SU-DHL-6 (cell line): Measurements from ENCODE around the gene NANOS1.

Experiments used
- H2AFZ ChIP-seq: fragments of 200-600 bp; sonication (generic); 2 replicates; pipeline ENCODE4 v1.6.1; 2014; ENCODE audit warnings: low read depth, mild to moderate bottlenecking, moderate library complexity, mixed read lengths, antibody characterized with exemption, low read length; ENCODE audit not compliant: severe bottlenecking
- H3F3A ChIP-seq: fragments of 200-600 bp; shearing (Covaris generic); 2 replicates; pipeline ENCODE4 v1.6.0; 2016; ENCODE audit warnings: antibody characterized with exemption, mild to moderate bottlenecking; ENCODE audit not compliant: insufficient read depth
- H3K27ac ChIP-seq: fragments of 200-600 bp; sonication (generic); 2 replicates; pipeline ENCODE4 v1.5.1; 2016; ENCODE audit warnings: low read depth, mild to moderate bottlenecking, low read length, moderate library complexity, mixed read lengths
- H3K27me3 ChIP-seq: fragments of 200-600 bp; sonication (generic), shearing (Covaris generic); 2 replicates; pipeline ENCODE4 v1.6.0; 2014; ENCODE audit warnings: mild to moderate bottlenecking, low read length
- H3K36me3 ChIP-seq: fragments of 200-600 bp; sonication (generic); 2 replicates; pipeline ENCODE4 v1.6.1; 2014; ENCODE audit warnings: mild to moderate bottlenecking, low read length, mixed read lengths
- H3K4me2 ChIP-seq: fragments of 300-600, 200-600 bp; shearing (Covaris generic), sonication (generic); 2 replicates; pipeline ENCODE4 v1.6.0; 2014; ENCODE audit warnings: low read length, low read depth, mild to moderate bottlenecking; ENCODE audit not compliant: poor library complexity, severe bottlenecking
- H3K4me3 ChIP-seq: fragments of 200-600 bp; sonication (generic); 2 replicates; pipeline ENCODE4 v1.5.1; 2014; ENCODE audit warnings: antibody characterized with exemption, low read length, mild to moderate bottlenecking, mixed read lengths; ENCODE audit not compliant: insufficient read depth, poor library complexity, severe bottlenecking
- H3K79me2 ChIP-seq: fragments of 200-600 bp; sonication (generic); 2 replicates; pipeline ENCODE4 v1.6.1; 2014; ENCODE audit warnings: mild to moderate bottlenecking, low read length, moderate library complexity; ENCODE audit not compliant: insufficient read depth
- H3K9ac ChIP-seq: fragments of 200-600 bp; sonication (generic); 2 replicates; pipeline ENCODE4 v1.7.0; 2014; ENCODE audit warnings: mild to moderate bottlenecking, low read length
- H3K9me2 ChIP-seq: fragments of 200-600 bp; sonication (generic); replicated peaks from 2 replicates; pipeline ENCODE4 v1.6.1; 2014; ENCODE audit warnings: low read length; ENCODE audit not compliant: insufficient read depth
- H3K9me3 ChIP-seq: fragments of 200-600 bp; sonication (generic); 2 replicates; pipeline ENCODE4 v1.6.1; 2014; ENCODE audit warnings: low read length, mixed read lengths; ENCODE audit not compliant: insufficient read depth
- H4K20me1 ChIP-seq: fragments of 200-600 bp; sonication (generic); 2 replicates; pipeline ENCODE4 v1.6.1; 2014; ENCODE audit warnings: low read depth, mild to moderate bottlenecking, antibody characterized with exemption, low read length, moderate library complexity, mixed read lengths
- EZH2phosphoT487 ChIP-seq: fragments of 200-600 bp; sonication (generic), shearing (Covaris generic); conservative IDR thresholded peaks from 2 replicates; pipeline ENCODE4 v1.6.1; 2018; ENCODE audit warnings: mild to moderate bottlenecking, antibody characterized with exemption, low read length, moderate library complexity, mixed read lengths
- TF ChIP-seq, protein P1 (sequence below): fragments of 200-600 bp; sonication (generic); IDR thresholded peaks from one replicate; pipeline ENCODE4 v1.5.1; 2017; ENCODE audit warnings: antibody characterized with exemption, mild to moderate bottlenecking, low read length, moderate library complexity; ENCODE audit not compliant: insufficient read depth, poor library complexity, severe bottlenecking

NANOS1 gene

GRCh38 chr10:119059557-119059956, 30.0 kb downstream of the NANOS1 start:
- Histone ChIP-seq H3K79me2 (peaks cover 70% of the 10 kb centered on the region), H4K20me1 (peaks cover 34% of the 10 kb centered on the region), H2AFZ (no peak overlapping the region), H3K9me2 (no peaks in the 10 kb centered on the region), H3K27ac (no peak overlapping the region), H3K4me2 (no peak overlapping the region), H3K36me3 (peaks cover 87% of the 10 kb centered on the region), H3K27me3 (no peaks in the 10 kb centered on the region), H3K9ac (no peak overlapping the region), H3K4me3 (no peak overlapping the region), H3K9me3 (no peaks in the 10 kb centered on the region), H3F3A (peaks cover 23% of the 10 kb centered on the region)
- TF ChIP-seq, protein P1, sequence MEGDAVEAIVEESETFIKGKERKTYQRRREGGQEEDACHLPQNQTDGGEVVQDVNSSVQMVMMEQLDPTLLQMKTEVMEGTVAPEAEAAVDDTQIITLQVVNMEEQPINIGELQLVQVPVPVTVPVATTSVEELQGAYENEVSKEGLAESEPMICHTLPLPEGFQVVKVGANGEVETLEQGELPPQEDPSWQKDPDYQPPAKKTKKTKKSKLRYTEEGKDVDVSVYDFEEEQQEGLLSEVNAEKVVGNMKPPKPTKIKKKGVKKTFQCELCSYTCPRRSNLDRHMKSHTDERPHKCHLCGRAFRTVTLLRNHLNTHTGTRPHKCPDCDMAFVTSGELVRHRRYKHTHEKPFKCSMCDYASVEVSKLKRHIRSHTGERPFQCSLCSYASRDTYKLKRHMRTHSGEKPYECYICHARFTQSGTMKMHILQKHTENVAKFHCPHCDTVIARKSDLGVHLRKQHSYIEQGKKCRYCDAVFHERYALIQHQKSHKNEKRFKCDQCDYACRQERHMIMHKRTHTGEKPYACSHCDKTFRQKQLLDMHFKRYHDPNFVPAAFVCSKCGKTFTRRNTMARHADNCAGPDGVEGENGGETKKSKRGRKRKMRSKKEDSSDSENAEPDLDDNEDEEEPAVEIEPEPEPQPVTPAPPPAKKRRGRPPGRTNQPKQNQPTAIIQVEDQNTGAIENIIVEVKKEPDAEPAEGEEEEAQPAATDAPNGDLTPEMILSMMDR: no peak
- no peak for TF ChIP-seq EZH2phosphoT487

DNA sequence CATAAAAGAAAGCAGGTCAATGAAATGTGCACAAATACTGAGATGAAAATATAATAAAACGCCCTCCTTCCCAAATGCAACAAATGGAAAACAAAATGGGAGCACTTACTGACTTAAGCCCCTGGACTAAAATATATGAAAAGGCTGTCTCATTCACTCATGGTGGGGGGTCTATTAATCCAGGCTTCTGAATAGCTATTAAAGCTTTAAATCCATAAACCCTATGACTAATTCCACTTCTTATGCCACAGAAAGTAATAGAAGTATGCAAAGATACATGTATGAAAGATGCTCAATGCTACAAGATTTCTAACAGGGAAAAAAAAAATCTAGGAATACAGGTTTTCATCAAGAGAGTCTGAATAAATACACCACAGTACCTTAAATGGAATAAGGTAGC, 30.6 kb downstream of the NANOS1 start:
- TF ChIP-seq, protein P1: no peak
- TF ChIP-seq EZH2phosphoT487: no peak
- H3K4me2 ChIP-seq: no peak overlapping the region
- peaks cover 23% of the 10 kb centered on the region for H3F3A ChIP-seq
- H3K9ac ChIP-seq: no peak overlapping the region
- no peak overlapping the region for H2AFZ ChIP-seq
- H3K9me3 ChIP-seq: no peaks in the 10 kb centered on the region
- peaks cover 75% of the 10 kb centered on the region for H3K79me2 ChIP-seq
- peaks cover 87% of the 10 kb centered on the region for H3K36me3 ChIP-seq
- H3K9me2 ChIP-seq: no peaks in the 10 kb centered on the region
- H3K27ac ChIP-seq: no peak overlapping the region
- H3K27me3 ChIP-seq: no peaks in the 10 kb centered on the region
- H3K4me3 ChIP-seq: no peak overlapping the region
- H4K20me1 ChIP-seq: peaks cover 38% of the 10 kb centered on the region

DNA sequence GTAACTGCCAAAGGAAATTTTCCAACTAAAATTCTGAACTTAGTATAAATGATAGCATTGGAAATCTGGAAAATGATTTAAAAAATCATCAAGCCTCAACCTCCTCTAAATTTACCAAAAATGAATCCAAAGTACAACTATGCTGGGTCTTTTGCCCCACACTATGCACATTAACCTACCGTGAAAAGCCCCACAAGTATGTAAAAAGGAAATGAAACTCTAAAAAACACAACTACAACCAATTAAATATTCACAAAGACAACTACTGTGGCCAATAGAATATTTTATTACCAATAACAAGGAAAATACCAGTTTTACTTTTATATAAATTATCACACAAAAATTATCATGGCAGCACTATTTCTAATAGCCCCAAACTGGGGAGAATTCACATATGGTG, 31.8 kb downstream of the NANOS1 start:
- no peak for TF ChIP-seq EZH2phosphoT487
- TF ChIP-seq, protein P1: no peak
- Histone ChIP-seq H4K20me1 (peaks cover 39% of the 10 kb centered on the region), H3K9me3 (no peaks in the 10 kb centered on the region), H3K4me3 (no peak overlapping the region), H3K36me3 (peaks cover 81% of the 10 kb centered on the region), H3K4me2 (no peak overlapping the region), H2AFZ (no peak overlapping the region), H3K27ac (no peak overlapping the region), H3K79me2 (peaks cover 80% of the 10 kb centered on the region), H3K9me2 (no peaks in the 10 kb centered on the region), H3K9ac (no peak overlapping the region), H3F3A (peaks cover 23% of the 10 kb centered on the region), H3K27me3 (no peaks in the 10 kb centered on the region)
